Trophoblast cell (in vitro differentiated cells and primary cell): ENCODE results near the gene IPMK.

Source experiments
- DNase-seq, 2 donors: peaks; one replicate each; pipeline ENCODE4 v3.0.0-alpha.2; 2016
- H2AFZ ChIP-seq: 2 replicates; pipeline ENCODE4 v1.6.1; 2013; ENCODE audit warnings: low read length, moderate library complexity, mild to moderate bottlenecking; ENCODE audit not compliant: insufficient read depth, poor library complexity
- H2AK5ac ChIP-seq: 2 replicates; pipeline ENCODE4 v1.6.1; 2013; ENCODE audit warnings: mild to moderate bottlenecking, low read length
- H2BK120ac ChIP-seq: 2 replicates; pipeline ENCODE4 v1.6.1; 2013; ENCODE audit warnings: low read length, mild to moderate bottlenecking, moderate library complexity; ENCODE audit not compliant: insufficient read depth, poor library complexity
- H2BK12ac ChIP-seq: 2 replicates; pipeline ENCODE4 v1.6.1; 2013; ENCODE audit warnings: mild to moderate bottlenecking, low read length, moderate library complexity
- H2BK5ac ChIP-seq: 2 replicates; pipeline ENCODE4 v1.6.1; 2013; ENCODE audit warnings: low read length, low read depth, moderate library complexity, mild to moderate bottlenecking; ENCODE audit not compliant: poor library complexity
- H3K14ac ChIP-seq: 2 replicates; pipeline ENCODE4 v1.6.1; 2013; ENCODE audit warnings: mild to moderate bottlenecking, low read length
- H3K18ac ChIP-seq: 2 replicates; pipeline ENCODE4 v1.6.1; 2013; ENCODE audit warnings: mild to moderate bottlenecking, low read length
- H3K23ac ChIP-seq: 2 replicates; pipeline ENCODE4 v1.6.1; 2013; ENCODE audit warnings: low read length
- H3K27ac ChIP-seq: 2 replicates; pipeline ENCODE4 v1.5.1; 2013; ENCODE audit warnings: low read depth, mild to moderate bottlenecking, inconsistent platforms, low read length, moderate library complexity
- H3K27me3 ChIP-seq: 2 replicates; pipeline ENCODE4 v1.6.1; 2013; ENCODE audit warnings: inconsistent platforms, mild to moderate bottlenecking, low read length, moderate library complexity; ENCODE audit not compliant: insufficient read depth
- H3K36me3 ChIP-seq, 2 experiments: 1 replicate in 1 of 2; 2 replicates in 1 of 2; pipeline ENCODE4 v1.6.1; 2013; ENCODE audit warnings: low read length in 2 of 2, mild to moderate bottlenecking in 2 of 2, moderate library complexity in 1 of 2; ENCODE audit not compliant: insufficient read depth in 2 of 2, control insufficient read depth in 1 of 2
- H3K4ac ChIP-seq: 2 replicates; pipeline ENCODE4 v1.6.1; 2013; ENCODE audit warnings: low read depth, mild to moderate bottlenecking, low read length, moderate library complexity
- H3K4me1 ChIP-seq, 2 experiments: 1 replicate in 1 of 2; 2 replicates in 1 of 2; pipeline ENCODE4 v1.6.1; 2013; ENCODE audit warnings: low read length in 2 of 2, mild to moderate bottlenecking in 2 of 2, moderate library complexity in 1 of 2; ENCODE audit not compliant: insufficient read depth in 2 of 2, control insufficient read depth in 1 of 2
- H3K4me2 ChIP-seq: 2 replicates; pipeline ENCODE4 v1.6.1; 2013; ENCODE audit warnings: inconsistent platforms, mild to moderate bottlenecking, low read length, moderate library complexity
- H3K4me3 ChIP-seq: 2 replicates; pipeline ENCODE4 v1.5.1; 2013; ENCODE audit warnings: mild to moderate bottlenecking, low read depth, low read length, inconsistent platforms
- H3K79me1 ChIP-seq: one replicate; pipeline ENCODE4 v1.6.1; 2013; ENCODE audit warnings: low read length
- H3K79me2 ChIP-seq: 2 replicates; pipeline ENCODE4 v1.6.1; 2013; ENCODE audit warnings: low read length, mild to moderate bottlenecking; ENCODE audit not compliant: control insufficient read depth, insufficient read depth, poor library complexity
- H3K9ac ChIP-seq: 2 replicates; pipeline ENCODE4 v1.6.1; 2013; ENCODE audit warnings: mild to moderate bottlenecking, low read length
- H3K9me3 ChIP-seq: 2 replicates; pipeline ENCODE4 v1.6.1; 2013; ENCODE audit warnings: low read depth, mild to moderate bottlenecking, control low read depth, inconsistent platforms, low read length; ENCODE audit not compliant: insufficient read depth
- H4K12ac ChIP-seq: 2 replicates; pipeline ENCODE4 v1.6.1; 2013; ENCODE audit warnings: low read depth, mild to moderate bottlenecking, low read length, moderate library complexity
- H4K8ac ChIP-seq: 2 replicates; pipeline ENCODE4 v1.6.1; 2013; ENCODE audit warnings: low read depth, mild to moderate bottlenecking, low read length, moderate library complexity
- H4K91ac ChIP-seq: one replicate; pipeline ENCODE4 v1.6.1; 2013; ENCODE audit warnings: low read depth, mild to moderate bottlenecking, low read length, moderate library complexity
- WGBS: extraction: QIAGEN DNeasy Blood & Tissue Kit; methylation state at CpG from one replicate; pipeline ENCODE4 v1.1.7; 2013; ENCODE audit warnings: missing lambda C conversion rate; ENCODE audit not compliant: insufficient read length, insufficient coverage; ENCODE audit errors: extremely low coverage; 5-methylcytosine and 5-hydroxymethylcytosine counted together

Gene IPMK

DNA sequence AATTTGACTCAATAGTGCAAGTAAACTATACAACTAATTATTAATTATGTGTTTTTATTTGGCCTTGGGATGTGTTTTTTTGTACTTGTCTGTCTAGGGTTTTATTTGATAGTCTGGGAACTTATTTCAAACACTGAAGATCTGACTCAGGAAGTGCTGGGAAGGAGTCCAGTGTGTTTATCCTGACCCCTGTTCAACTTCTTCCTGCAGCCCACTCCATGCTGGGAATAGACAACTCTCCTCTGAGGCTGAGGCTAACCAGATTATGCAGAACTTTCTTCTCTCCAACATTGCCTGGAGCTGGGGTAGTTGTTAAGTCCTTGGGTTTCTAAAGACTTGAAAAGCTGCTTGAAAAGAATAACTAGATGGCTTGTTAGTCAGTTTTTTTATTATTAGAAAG, 8.2 kb upstream of the IPMK start:
- no peaks in the 10 kb centered on the region for H3K27me3 ChIP-seq
- no peak overlapping the region for H3K4me2 ChIP-seq
- H2AK5ac ChIP-seq = no peak overlapping the region
- no peak overlapping the region for H2BK5ac ChIP-seq
- no peak overlapping the region for H3K23ac ChIP-seq
- H3K27ac ChIP-seq = no peak overlapping the region
- H4K12ac ChIP-seq = no peak overlapping the region
- no peaks in the 10 kb centered on the region for H3K36me3 ChIP-seq
- H2AFZ ChIP-seq = no peak overlapping the region
- no peak overlapping the region for H4K8ac ChIP-seq
- no peaks in the 10 kb centered on the region for H3K9me3 ChIP-seq
- no peaks in the 10 kb centered on the region for H3K4me1 ChIP-seq
- H2BK12ac ChIP-seq = no peak overlapping the region
- H3K4me3 ChIP-seq = no peak overlapping the region
- no peaks in the 10 kb centered on the region for H3K79me1 ChIP-seq
- H3K4ac ChIP-seq = no peak overlapping the region
- H3K79me2 ChIP-seq = no peaks in the 10 kb centered on the region
- H3K14ac ChIP-seq = no peak overlapping the region
- H4K91ac ChIP-seq = no peak overlapping the region
- no peak overlapping the region for H2BK120ac ChIP-seq
- H3K18ac ChIP-seq = no peak overlapping the region
- DNase-seq = no peak
- no peak overlapping the region for H3K9ac ChIP-seq

DNA sequence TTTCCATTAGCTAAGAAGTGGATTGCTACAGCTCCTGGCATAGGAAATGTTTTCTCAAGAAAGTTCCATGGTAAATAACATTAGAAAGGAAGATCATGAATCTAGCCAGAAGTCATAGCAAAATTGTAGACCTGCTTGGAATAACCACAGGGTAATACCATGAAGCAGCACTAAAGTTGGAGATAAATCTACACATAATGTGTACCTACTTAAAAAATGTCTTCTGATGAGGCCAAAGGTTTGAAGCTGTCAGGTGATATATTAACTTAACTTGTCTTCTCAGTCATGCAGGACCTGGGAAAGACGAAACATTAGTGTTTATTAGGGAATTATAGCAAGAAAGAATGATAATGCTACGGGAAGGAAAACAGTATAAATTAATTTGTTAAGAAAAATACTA, 7.6 kb upstream of the IPMK start:
- no peak for DNase-seq
- H4K91ac ChIP-seq = no peak overlapping the region
- H3K36me3 ChIP-seq = no peaks in the 10 kb centered on the region
- no peak overlapping the region for H2BK5ac ChIP-seq
- no peaks in the 10 kb centered on the region for H3K79me2 ChIP-seq
- no peak overlapping the region for H4K12ac ChIP-seq
- H2BK12ac ChIP-seq = no peak overlapping the region
- no peak overlapping the region for H3K14ac ChIP-seq
- no peak overlapping the region for H3K4me2 ChIP-seq
- H3K27ac ChIP-seq = no peak overlapping the region
- H3K9me3 ChIP-seq = no peaks in the 10 kb centered on the region
- no peak overlapping the region for H4K8ac ChIP-seq
- H2BK120ac ChIP-seq = no peak overlapping the region
- no CpG with 5 or more reads among the region's 2 CpGs for WGBS
- H3K27me3 ChIP-seq = no peaks in the 10 kb centered on the region
- no peak overlapping the region for H2AFZ ChIP-seq
- H3K9ac ChIP-seq = no peak overlapping the region
- H3K23ac ChIP-seq = no peak overlapping the region
- no peak overlapping the region for H3K18ac ChIP-seq
- no peak overlapping the region for H3K4me3 ChIP-seq
- no peak overlapping the region for H3K4ac ChIP-seq
- no peak overlapping the region for H2AK5ac ChIP-seq
- H3K79me1 ChIP-seq = no peaks in the 10 kb centered on the region
- no peaks in the 10 kb centered on the region for H3K4me1 ChIP-seq

GRCh38 chr10:58269782-58270290, 2.1 kb upstream of the IPMK start:
- no peaks in the 10 kb centered on the region for H3K36me3 ChIP-seq

GRCh38 chr10:58268946-58269781, 1.5 kb upstream of the IPMK start, which contains the start of gene CISD1:
Gene CISD1, plus strand, starts transcription at chr10:58269162. Its CDS starts 112 bp downstream, at chr10:58269274.
- Histone ChIP-seq H2BK120ac (peak within 1 kb of the TSS; percentile 40), H3K9me3 (no peaks in the 10 kb centered on the region), H3K18ac (peak within 1 kb of the TSS; percentile 44), H3K79me1 (peaks cover 13% of the 10 kb centered on the region), H3K4me1 (no peaks in the 10 kb centered on the region), H3K4me2 (peak within 1 kb of the TSS; percentile 99), H2BK12ac (no peak within 1 kb of the TSS), H3K14ac (peak within 1 kb of the TSS; percentile 44), H2AFZ (peak within 1 kb of the TSS; percentile 84), H3K23ac (no peak within 1 kb of the TSS), H4K12ac (peak within 1 kb of the TSS; percentile 59), H3K9ac (peak within 1 kb of the TSS; percentile 74), H2AK5ac (no peak within 1 kb of the TSS), H3K79me2 (peaks cover 9% of the 10 kb centered on the region), H3K27me3 (no peaks in the 10 kb centered on the region), H3K27ac (peak within 1 kb of the TSS; percentile 85), H3K36me3 (no peaks in the 10 kb centered on the region), H4K91ac (peak within 1 kb of the TSS; percentile 73), H3K4ac (no peak within 1 kb of the TSS), H3K4me3 (peak within 1 kb of the TSS; percentile 91), H4K8ac (peak within 1 kb of the TSS; percentile 57), H2BK5ac (peak within 1 kb of the TSS; percentile 42)
- no CpG with 5 or more reads among the region's 66 CpGs for WGBS
- DNase-seq = peak; percentile 99 to 100

More at GRCh38 chr10:58269782-58270290, 2.1 kb upstream of the IPMK start:
- H4K91ac ChIP-seq = no peak overlapping the region
- no CpG with 5 or more reads among the region's 12 CpGs for WGBS
- no peak overlapping the region for H3K4me3 ChIP-seq
- H3K18ac ChIP-seq = no peak overlapping the region
- no peak overlapping the region for H4K12ac ChIP-seq
- no peak for DNase-seq
- no peak overlapping the region for H2AK5ac ChIP-seq
- H3K4me1 ChIP-seq = no peaks in the 10 kb centered on the region
- H2AFZ ChIP-seq = no peak overlapping the region
- H3K4me2 ChIP-seq = peak overlapping the region; percentile 92
- no peak overlapping the region for H3K4ac ChIP-seq
- H2BK120ac ChIP-seq = no peak overlapping the region
- H3K79me1 ChIP-seq = peaks cover 13% of the 10 kb centered on the region
- H3K27me3 ChIP-seq = no peaks in the 10 kb centered on the region
- no peak overlapping the region for H2BK5ac ChIP-seq
- H3K9me3 ChIP-seq = no peaks in the 10 kb centered on the region
- H3K79me2 ChIP-seq = peaks cover 9% of the 10 kb centered on the region
- no peak overlapping the region for H3K14ac ChIP-seq
- H2BK12ac ChIP-seq = no peak overlapping the region
- H3K23ac ChIP-seq = no peak overlapping the region
- H3K27ac ChIP-seq = peak overlapping the region; percentile 85
- H4K8ac ChIP-seq = no peak overlapping the region
- peak overlapping the region; percentile 74 for H3K9ac ChIP-seq
